Measurements from ENCODE around the gene COL4A6.
A peak's percentile ranks its signal among the peaks of the same experiment; 100 is the strongest.

COL4A6 gene

DNA sequence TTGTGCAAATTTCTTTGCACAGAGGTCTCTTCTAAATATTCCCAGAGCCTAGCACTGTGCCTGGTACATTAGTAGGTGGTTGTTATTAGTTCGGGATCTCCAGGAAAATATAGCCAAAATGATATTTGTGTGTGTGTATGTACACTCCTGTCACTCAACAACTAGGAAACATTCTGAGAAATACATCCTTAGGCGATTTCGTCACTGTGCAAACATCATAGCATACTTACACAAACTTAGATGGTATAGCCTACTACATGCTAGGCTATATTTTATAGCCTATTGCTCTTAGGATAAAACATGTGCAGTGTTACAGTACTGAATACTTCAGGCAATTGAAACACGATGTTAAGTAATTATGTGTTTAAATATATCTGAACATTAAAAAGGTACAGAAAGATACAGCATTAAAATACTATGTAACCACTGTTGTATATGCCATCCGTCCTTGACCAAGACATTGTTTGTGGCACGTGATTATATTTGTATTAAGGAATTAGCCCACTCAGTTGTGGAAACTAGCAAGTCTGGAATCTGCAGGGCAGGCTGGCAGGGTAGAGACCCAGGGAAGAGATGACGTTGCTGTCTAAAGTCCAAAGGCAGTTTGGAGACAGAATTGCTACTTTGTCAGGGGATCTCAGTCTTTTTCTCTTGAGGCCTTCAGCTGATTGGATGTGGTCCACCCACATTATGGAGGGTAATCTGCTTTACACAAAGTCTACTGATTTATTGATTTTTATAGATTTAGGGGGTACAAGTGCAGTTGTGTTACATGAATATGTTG is 106.9 kb downstream of the COL4A6 start:
- DNase-seq: no peak

DNA sequence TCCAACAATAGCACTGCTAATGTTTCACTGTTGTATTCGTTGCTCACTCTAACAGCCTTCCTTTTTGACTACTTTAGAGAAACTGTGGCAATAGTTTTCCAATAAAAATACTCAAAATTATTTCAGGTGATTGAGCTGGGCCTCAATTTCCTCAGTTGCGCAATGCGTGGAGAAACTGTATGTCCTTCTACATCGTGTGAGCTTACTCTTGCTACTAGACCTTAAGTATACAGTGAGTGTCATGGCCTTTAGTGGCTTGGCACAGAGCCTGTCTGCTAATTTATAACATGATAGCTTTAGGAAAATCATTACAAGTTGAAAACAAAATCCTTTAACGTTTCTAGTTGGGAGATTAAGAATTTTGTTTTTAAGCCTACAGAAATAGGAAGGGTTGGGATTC is 114.5 kb downstream of the COL4A6 start:
- DNase-seq: no peak

DNA sequence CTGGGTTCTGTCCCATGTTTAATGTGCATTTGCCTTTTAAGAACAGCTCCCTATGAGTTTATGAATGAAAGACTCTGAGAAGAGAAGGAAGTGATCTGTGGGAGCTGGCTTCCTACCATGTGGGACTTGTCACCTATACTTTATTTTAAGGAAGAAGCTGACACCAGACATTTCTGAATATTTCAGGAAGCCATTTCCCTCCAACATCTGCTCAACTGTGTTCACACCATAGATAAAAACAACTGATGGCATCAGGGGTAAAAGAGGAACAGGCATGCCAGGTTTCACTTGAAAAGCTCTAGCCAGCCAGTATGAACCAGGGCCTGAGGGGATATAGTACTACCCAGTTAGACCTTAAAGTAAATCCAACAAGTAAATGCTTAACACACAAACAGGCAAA is 116.0 kb downstream of the COL4A6 start:
- DNase-seq: no peak

DNA sequence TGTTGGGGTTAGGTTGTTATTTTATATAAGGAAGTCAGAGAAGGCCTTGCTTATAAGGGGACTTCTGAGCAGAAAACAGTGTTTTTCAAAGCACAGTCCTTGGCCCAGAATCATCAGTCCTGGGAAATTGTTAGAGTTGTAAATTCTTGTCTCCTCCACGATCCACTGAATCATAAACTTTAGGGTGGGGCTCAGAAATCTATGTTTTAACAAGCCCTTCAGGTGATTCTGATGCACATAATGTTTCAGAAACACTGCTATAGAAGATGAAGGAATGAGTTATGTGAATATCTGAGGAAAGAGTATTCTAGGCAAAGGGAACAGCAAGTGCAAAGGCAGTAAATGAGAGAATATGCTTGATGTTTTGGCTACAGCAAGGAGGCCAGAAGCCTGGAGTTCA is 121.8 kb downstream of the COL4A6 start:
- no peak for DNase-seq

DNA sequence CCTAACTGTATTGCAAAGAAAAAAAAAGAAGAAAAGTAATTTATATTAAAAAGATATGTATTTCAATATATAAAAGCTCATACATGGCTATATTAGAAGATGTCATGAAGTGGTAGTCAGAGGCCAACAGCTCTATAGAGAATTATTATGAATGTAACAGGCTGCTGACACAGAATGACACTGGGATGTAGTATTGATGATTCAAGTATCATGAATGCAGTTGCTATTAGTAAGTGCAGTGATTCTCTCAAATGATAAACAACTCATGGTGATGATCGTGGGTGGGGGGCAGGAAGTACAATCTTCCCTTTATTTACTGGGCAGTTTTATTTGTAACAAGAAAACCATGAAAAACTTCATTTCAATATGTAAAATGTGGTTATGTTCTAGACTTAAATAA is 124.6 kb downstream of the COL4A6 start:
- no peak for DNase-seq

DNA sequence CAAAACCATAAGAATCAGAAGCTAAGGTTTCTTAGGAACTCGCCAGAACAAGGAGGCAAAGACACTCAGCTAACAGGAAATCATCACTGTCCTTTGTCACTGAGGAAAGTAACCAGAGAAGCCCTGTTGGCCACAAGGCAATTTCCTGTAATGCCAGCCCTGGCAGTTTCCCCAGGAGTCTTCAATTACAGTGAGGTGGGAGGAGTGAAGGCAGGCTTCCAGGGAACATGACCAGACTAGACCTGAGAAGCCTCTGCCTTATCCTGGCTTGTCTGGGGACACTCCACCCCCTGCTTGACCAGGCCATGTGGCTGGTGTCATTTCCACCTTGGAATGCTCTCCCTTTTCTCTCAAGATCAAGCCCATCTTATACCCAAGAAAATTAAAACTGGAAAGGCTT is 125.3 kb downstream of the COL4A6 start:
- peak in 9 of 56 donors; percentile 0 to 18 (median 3) for DNase-seq

DNA sequence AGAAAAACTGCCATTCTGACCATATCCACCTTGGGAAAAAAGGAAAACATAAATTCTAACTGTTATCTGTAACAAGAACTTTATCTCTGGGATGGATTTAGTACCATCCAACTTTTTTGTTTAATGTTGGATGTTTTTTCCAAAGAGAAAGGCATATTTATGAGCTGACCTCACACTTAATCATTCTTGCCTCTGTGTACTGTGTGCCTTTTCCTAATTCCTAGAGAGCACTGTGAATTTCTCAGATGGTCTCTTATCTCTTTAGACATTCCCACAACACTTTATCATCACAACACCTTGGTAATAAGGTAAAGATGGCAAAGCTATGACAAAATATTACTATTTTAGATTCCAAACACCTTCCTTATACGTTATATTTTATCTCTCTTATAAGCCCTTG is 126.2 kb downstream of the COL4A6 start:
- no peak for DNase-seq

DNA sequence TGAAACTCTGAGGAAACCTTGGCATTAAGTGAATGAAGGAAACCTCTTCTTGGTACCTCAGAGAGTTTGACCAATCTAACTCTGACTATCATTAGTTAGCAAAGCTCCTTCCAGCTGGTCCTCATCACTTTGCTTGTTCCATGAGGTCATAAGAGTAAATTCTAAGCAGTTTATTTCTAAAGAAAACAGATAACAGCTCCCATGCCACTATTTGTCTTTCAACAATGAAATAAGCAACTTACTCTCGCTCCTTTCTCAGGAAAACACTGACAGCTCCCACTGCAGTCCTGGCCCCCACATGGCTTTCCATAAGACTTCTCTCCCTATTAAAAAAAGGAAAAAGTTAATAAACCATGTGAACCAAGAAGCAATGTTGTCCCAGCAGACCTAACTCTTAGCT is 127.7 kb downstream of the COL4A6 start:
- no peak for DNase-seq

DNA sequence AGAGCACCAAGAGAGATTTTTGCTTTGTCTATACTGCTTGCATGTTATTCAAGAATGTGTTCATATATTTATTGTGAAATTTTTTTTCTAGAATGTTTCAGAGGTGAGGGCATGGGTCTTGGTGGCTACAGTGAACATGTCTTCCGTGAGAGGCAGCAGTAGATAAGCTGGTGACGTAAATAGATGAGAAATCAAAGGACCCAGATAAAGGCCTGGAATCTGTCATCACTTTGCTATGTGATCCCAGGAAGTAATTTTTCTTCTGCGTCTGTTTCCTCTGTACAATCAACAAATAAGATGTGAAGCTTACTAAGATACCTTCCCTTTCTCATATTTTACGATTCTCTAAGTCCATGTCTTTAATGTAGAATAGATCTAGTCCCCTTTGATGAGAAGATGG is 129.1 kb downstream of the COL4A6 start:
- no peak for DNase-seq

DNA sequence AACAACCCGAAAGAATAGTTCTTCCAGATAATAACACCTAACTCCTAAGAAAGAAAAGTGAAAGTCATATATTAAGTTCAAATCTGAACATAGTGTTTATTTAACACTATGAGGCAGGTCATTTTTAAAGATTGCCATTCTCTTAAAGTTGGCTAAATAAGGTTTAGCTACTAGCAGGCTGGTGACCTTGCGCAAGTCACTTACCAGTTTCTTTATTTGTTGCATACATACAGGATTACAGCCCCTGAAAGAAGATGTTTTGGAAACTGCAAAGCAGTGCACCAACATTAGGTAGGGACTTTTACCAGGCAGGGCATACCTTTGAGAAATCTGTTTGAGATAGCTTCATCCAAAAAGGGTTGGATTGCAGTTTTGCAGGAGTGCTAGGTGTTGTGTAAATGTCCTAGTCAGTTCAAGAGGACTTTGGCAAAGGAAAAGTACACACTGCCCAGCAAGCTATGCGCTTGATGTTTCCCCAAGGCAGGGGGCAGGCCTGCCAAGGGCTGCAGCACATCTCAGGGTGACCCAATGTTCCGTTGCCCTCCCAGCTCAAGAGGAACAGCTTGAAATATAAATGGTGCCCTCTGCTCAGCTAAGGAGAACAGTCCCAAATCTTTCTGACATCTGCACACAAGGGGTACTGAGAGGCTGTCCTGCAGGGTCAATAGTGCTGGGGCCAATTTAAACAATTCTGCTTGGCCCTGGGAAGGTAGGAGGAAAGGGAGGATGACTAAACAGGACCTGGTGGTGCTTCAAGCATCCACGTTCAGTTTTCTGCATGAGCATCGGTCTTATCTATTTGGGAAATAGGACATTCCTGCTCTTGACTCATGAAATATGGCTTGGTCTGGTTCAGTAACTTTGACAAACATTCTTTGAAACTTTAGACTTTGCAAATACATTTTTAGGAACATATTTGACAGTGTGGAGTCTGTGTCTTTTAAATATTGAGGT is 130.8 kb downstream of the COL4A6 start:
- no peak for DNase-seq

DNA sequence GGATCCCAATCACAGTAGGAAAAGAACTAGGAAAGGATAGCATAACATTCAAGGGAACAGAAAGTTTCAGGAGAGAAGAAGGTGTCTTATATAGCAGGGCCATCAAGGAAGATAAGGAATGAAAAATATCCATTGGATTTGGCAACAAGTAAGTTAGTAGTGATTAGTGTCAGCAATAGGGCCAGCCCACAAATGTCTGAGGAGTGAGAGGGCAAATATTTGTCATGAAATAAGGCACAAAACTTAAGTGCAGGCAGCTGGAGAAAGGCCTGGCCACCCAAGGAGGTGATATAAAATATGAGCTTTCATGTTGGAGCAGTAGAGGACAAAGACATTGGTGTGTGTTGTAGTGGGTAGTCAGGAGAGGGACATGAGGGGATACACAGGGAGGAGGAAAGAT is 132.1 kb downstream of the COL4A6 start:
- DNase-seq: no peak

DNA sequence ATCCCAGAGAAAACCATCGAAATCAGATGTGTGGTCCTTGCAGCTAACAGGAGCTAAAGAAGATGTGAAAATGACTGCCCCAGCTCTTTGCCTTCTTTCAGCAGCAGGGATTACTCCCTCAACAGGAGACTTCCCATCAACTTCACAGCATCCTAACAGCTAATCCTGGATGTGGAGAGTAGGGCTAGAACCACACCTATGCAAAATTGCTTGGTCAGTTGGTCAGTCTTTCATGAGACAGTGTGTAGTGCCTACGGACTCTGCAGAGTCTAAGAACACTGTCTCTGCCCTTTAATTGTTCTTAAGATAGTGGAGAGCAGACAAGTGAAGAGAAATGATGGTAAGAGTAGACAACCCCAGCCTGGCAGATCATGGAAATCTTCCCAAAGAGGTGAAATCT is 133.5 kb downstream of the COL4A6 start:
- DNase-seq: no peak

DNA sequence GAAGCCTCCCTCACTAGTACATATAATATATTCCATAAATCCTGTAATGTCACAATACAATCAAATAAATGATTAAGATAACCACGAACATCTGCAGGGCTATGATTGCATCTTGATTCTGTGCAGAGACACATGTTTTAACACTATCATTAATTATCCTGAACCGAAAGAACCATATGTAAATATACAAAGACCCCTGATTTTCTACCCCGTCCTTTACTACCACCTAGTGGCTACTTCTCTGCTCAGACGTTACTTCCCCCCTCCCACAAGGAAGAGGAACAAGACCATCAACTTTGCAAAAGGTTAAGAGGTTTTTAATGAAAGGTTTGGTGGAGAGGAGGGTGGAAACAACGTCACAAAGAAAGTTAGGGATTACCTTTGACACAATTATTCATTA is 134.0 kb downstream of the COL4A6 start:
- no peak for DNase-seq

DNA sequence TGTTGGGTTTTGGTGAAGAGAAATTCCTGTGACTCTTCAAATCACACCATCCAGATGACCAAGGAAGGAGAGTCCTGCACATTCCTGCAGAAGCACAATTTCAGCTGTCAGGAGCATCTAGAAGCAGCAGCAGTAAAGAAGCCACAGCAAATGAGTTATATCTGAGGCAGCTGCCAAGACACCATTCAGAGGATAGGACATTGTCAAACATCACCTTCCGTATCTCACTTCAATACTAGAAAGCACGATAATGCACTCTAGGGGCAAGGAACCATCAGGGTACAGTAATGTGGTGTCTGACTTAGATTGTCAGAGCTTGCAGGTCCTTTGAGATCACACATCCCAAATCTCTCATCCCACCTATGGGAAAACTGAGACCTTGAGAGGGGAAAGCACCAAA is 134.5 kb downstream of the COL4A6 start:
- DNase-seq: no peak

DNA sequence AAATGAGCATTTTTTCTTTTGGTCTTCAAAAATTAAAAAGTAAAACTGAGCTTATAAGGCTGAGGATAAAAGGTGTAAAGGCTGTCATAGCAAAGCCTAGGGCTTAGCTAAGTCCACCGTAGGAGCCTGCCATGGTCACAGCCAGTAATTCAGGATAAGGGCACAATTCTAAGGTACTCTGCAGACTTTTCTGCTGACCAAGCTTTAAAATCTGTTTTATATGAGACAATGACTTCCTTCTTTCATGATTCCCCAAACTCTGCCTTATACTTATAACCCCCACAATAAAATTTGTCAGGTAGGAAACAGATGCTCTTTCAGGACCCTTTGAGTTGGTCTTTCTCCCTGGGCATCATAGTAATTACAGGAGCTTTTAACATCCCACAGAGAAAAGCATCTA is 138.5 kb downstream of the COL4A6 start:
- no peak for DNase-seq

DNA sequence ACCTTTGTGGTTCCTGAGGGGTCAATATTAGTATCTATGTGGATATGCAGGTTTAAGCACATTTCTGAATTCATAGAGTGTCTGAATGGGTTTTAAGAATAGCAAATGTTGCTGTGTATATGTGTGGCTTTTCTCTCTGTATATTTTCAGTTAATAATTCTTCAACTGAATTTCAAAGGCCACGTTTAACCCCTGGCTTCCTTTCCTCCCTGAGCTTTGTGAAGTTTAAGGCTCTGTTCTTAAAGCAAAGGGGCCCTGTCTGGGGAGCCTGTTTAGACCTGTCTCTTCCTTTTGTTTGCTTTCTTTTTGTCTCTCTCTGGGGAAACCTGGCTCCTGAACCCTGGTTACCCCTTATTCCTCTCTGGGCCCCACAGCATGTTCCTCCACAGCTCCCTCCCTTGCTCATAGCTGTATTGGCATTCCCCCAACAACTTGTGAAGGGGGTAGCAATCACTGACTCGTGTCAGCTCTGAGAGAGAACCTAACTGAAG is 139.1 kb downstream of the COL4A6 start:
- DNase-seq: no peak

DNA sequence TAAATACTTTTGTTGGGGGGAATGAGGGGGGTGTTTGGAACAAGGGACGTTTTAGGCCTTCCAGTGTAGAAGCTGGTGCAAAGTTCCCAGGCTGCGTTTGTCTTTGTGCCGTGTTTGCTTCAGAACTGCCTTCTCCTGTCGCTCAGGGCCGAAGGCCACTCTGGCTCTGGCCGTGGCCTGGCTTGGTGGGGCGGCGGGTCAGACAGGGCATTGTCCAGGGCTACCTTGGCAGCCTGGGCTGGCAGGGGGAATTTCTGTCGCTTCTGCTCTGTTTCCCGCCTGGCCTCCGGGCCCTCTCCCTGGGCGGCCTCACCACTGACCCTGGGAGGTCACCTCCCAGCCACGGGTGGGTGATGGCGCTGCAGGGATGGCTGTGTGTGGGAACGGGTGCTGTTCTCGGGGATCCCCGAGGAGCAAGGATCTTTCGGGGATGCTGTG is 140.0 kb downstream of the COL4A6 start:
- DNase-seq: peak in 1 of 56 donors; percentile 0

DNA sequence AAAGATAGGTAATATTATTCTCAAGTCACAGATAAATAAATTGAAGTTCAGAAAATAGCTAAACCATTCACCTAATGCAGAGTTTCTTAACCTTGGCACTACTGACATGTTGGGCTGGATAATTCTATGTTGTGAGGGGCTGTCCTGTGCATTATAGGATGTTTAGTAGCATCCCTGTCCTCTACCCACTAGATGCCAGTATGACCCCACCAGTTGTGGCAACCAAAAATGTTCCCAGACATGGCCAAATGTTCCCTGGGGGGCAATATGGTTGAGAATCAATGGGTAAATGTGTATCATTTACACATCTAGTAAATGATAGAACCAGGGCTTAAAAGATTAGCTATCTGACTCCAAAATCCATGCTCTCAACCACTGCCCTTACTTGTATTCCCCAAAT is 140.9 kb downstream of the COL4A6 start:
- no peak for DNase-seq

DNA sequence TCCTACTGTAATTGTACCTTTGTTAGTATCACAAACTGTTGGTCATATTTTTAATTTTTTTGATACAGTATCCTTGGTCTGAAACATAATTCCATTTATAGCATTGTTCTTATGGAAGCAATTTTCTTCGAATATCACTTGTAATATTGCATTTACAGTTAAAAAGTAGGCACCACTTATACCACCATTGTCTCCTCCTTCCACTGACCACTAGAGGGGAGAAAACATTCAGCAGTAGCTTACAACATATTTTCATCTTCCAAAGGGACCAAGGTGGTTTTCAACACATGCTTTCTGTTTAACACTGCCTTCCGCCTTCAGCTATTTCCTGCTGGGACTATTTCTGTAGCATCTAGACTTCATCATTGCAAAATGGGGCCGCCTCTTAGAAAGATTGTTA is 146.2 kb downstream of the COL4A6 start:
- DNase-seq: no peak

DNA sequence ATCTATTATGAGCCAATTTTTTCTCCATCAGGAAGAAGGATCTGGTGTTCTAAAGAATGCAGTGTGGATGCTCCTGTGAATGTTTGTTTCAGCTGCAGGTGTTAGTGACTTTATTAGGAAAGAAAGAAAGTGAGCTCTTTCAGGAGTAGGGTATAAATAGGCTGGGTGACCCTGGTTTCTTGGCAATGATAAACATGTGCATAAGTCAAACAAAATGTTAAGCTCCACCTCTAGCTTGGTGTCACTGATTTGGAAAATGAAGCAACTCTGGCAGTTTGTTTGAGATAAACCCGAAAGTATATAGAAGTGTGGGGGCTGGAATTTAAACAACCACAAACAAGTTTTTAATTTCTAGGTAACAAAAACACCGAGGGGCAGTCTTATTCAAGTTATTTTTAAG is 152.3 kb downstream of the COL4A6 start:
- DNase-seq: no peak

DNA sequence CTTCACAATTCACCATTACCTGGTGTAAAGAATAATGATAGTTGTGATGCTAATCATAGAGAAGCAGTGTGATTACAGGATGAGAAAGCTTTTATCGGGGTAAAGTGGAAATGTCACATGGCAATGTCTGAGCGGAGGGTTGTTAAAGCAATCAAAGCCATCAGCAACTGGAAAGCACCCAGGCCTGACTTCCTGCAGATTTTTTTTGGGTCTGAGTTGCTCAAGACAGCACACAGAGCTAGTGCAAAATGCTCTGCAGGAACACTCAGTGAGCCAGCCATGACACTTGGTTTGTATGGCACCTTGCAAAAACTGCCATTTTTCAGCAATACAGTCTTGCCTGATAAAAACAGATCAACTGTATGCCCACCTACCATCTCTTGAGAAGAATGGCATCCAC is 152.9 kb downstream of the COL4A6 start:
- no peak for DNase-seq

DNA sequence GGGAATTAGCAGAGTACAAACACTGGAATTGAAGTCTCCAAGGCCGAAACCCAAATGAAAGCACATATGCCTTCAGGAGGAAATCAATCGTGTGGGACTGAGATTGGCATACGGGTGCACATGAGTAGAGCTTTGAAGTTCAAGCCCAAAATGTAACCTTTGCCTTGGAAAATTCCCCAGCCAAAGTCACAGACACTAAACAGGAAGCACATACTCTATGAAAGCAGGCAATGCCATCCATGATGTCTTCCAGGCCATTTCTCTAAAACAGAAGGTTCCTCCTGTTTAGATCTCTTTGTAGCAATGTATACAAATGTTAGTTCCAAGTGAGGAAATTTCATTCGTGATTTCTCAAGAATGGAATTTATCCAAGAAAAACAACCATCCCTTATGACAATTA is 162.5 kb downstream of the COL4A6 start:
- DNase-seq: no peak

DNA sequence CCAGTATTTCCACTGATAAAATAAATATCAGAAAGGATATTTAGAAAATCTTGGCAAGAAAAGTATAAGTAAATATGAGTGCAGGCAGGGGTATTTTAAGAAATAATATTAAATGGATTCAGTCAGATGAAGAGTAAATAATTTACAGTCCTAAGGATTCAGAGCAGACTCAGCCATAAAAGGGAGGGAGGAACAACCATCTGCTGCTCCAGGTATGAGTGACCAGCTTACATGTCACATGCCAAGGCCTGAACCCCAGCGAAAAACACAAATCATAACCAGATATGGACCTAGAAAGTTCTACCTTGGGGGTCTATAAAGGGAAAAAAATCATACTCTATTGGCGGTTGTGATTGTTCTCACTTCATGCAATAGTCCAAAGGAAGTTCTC is 166.8 kb downstream of the COL4A6 start:
- DNase-seq: no peak
